CD14-positive monocyte (primary cell): Measurements from ENCODE around the gene MUC5AC. TPM values are rescaled to one million over a fixed set of nuclear protein-coding genes. Genes with fewer than 3 reads are reported as not detected.
"Not testable (repeated sequence)": the region's sequence is repeated elsewhere in the genome, so short reads cannot be mapped to it uniquely, and the experiment has no call there.

Experiments used
- DNase-seq, 3 donors: peaks; one replicate each; pipeline ENCODE4 v3.0.0-alpha.2; 2011 to 2022
- H2AFZ ChIP-seq: 2 replicates; pipeline ENCODE4 v1.6.0; 2012; ENCODE audit warnings: mild to moderate bottlenecking, low read depth, low read length, inconsistent platforms; ENCODE audit not compliant: insufficient read depth, poor library complexity, severe bottlenecking
- H3K27ac ChIP-seq, 2 donors: 1 replicate in 1 of 2; 2 replicates in 1 of 2; pipeline ENCODE4 v1.5.1; 2012 to 2013; ENCODE audit warnings: low read length in 2 of 2, control low read depth in 1 of 2, inconsistent platforms in 1 of 2, low read depth in 1 of 2, mild to moderate bottlenecking in 1 of 2
- H3K27me3 ChIP-seq, 2 donors: one replicate each; pipeline versions ENCODE4 v1.6.0 to v1.6.1; 2011 to 2013; ENCODE audit warnings: low read length in 2 of 2; ENCODE audit not compliant: control insufficient read depth in 2 of 2, insufficient read depth in 2 of 2
- H3K36me3 ChIP-seq, 2 donors: replicated peaks in 1 of 2; 1 replicate in 1 of 2; 2 replicates in 1 of 2; pipeline versions ENCODE4 v1.5.1 to v1.6.1; 2012 to 2013; ENCODE audit warnings: low read length in 2 of 2, control low read depth in 1 of 2, inconsistent platforms in 1 of 2, mild to moderate bottlenecking in 1 of 2; ENCODE audit not compliant: insufficient read depth in 2 of 2, control insufficient read depth in 1 of 2
- H3K4me1 ChIP-seq, 2 donors: 1 replicate in 1 of 2; 2 replicates in 1 of 2; pipeline versions ENCODE4 v1.5.1 to v1.6.1; 2012 to 2013; ENCODE audit warnings: low read length in 2 of 2, control low read depth in 1 of 2, inconsistent platforms in 1 of 2, mild to moderate bottlenecking in 1 of 2, moderate library complexity in 1 of 2; ENCODE audit not compliant: insufficient read depth in 2 of 2, control insufficient read depth in 1 of 2
- H3K4me2 ChIP-seq: replicated peaks from 2 replicates; pipeline ENCODE3; 2012; ENCODE audit warnings: low read length, moderate library complexity, mild to moderate bottlenecking; ENCODE audit not compliant: poor library complexity, severe bottlenecking; ENCODE audit errors: extremely low read depth
- H3K4me3 ChIP-seq, 3 experiments: fragments of 200-600 bp in 1 of 3; sonication (generic) in 1 of 3; replicated peaks in 1 of 3; 1 replicate in 2 of 3; 2 replicates in 1 of 3; pipeline ENCODE4 v1.5.1; 2011 to 2013; ENCODE audit warnings: low read length in 3 of 3, mild to moderate bottlenecking in 3 of 3, control low read depth in 2 of 3, low read depth in 2 of 3, inconsistent platforms in 1 of 3, moderate library complexity in 1 of 3
- H3K79me2 ChIP-seq: 2 replicates; pipeline ENCODE4 v1.6.0; 2012; ENCODE audit warnings: mild to moderate bottlenecking, control low read depth, inconsistent platforms, low read length, moderate library complexity; ENCODE audit not compliant: insufficient read depth
- H3K9ac ChIP-seq: 2 replicates; pipeline ENCODE4 v1.6.0; 2017; ENCODE audit warnings: low read length, mild to moderate bottlenecking; ENCODE audit not compliant: insufficient read depth, poor library complexity, severe bottlenecking
- H3K9me3 ChIP-seq, 2 donors: replicated peaks in 1 of 2; 1 replicate in 1 of 2; 2 replicates in 1 of 2; pipeline versions ENCODE4 v1.5.1 to v1.6.1; 2012 to 2013; ENCODE audit warnings: low read length in 2 of 2, control low read depth in 1 of 2; ENCODE audit not compliant: control insufficient read depth in 1 of 2, insufficient read depth in 1 of 2
- H4K20me1 ChIP-seq: 2 replicates; pipeline ENCODE4 v1.6.0; 2012; ENCODE audit warnings: mild to moderate bottlenecking, low read length, control low read depth, moderate library complexity; ENCODE audit not compliant: insufficient read depth
- H3K27ac Mint-ChIP-seq, 7 donors: one replicate each; pipeline ENCODE4 v1.8.0; 2020; ENCODE audit warnings: mild to moderate bottlenecking in 7 of 7, mixed read lengths in 7 of 7, moderate library complexity in 6 of 7, inconsistent platforms in 2 of 7
- H3K27me3 Mint-ChIP-seq, 3 donors: one replicate each; pipeline ENCODE4 v1.8.0; 2021 to 2022; ENCODE audit warnings: low read depth in 3 of 3, mild to moderate bottlenecking in 3 of 3, mixed read lengths in 3 of 3, moderate library complexity in 3 of 3, inconsistent platforms in 1 of 3
- H3K36me3 Mint-ChIP-seq, 2 donors: one replicate each; pipeline ENCODE4 v1.8.0; 2020; ENCODE audit warnings: mixed read lengths in 2 of 2, inconsistent platforms in 1 of 2, mild to moderate bottlenecking in 1 of 2
- H3K4me1 Mint-ChIP-seq: one replicate; pipeline ENCODE4 v1.8.0; 2020; ENCODE audit warnings: mild to moderate bottlenecking, mixed read lengths
- H3K4me3 Mint-ChIP-seq, 2 donors: one replicate each; pipeline ENCODE4 v1.8.0; 2020; ENCODE audit warnings: mild to moderate bottlenecking in 2 of 2, mixed read lengths in 2 of 2, moderate library complexity in 1 of 2
- H3K9me3 Mint-ChIP-seq, 7 donors: one replicate each; pipeline ENCODE4 v1.8.0; 2020 to 2022; ENCODE audit warnings: mixed read lengths in 7 of 7, mild to moderate bottlenecking in 6 of 7, moderate library complexity in 6 of 7, inconsistent platforms in 2 of 7
- CTCF ChIP-seq: fragments of 200-600 bp; IDR thresholded peaks from one replicate; pipeline ENCODE4 v1.8.0; 2022; ENCODE audit warnings: antibody characterized with exemption, mild to moderate bottlenecking
- WGBS: methylation state at CpG from one replicate; pipeline ENCODE4 v1.1.5; 2013; ENCODE audit warnings: missing lambda C conversion rate; ENCODE audit not compliant: insufficient coverage; 5-methylcytosine and 5-hydroxymethylcytosine counted together
- intact Hi-C, 2 donors: fragments of 100-400 bp; cut with micrococcal nuclease; formaldehyde crosslinking; loops; one replicate each; pipeline versions ENCODE4 v1.15.0 to v1.15.1; 2023
- polyA plus RNA-seq, 3 donors: library from polyadenylated mRNA; depleted of rRNA in 1 of 3; unstranded in 2 of 3; stranded (reverse) in 1 of 3; fragments of 300-500 nt in 2 of 3; fragments of >200 nt in 1 of 3; fragmentation: Illumina TruSeq in 2 of 3; gene quantifications; 1 replicate in 2 of 3; 2 replicates in 1 of 3; pipeline ENCODE4 v1.2.3, GENCODE V29; 2012 to 2021

MUC5AC gene
- polyA plus RNA-seq, 3 donors = not detected

GRCh38 chr11:1153951-1154493 lies 3.7 kb upstream of the MUC5AC start:
- peak in 2 of 3 donors; percentile 1 to 53 for DNase-seq

GRCh38 chr11:1154656-1155055 lies 3.1 kb upstream of the MUC5AC start:
- H3K79me2 ChIP-seq, H4K20me1 ChIP-seq, DNase-seq, intact Hi-C loops, H3K9ac ChIP-seq, H3K27me3 ChIP-seq, H2AFZ ChIP-seq, H3K9me3 Mint-ChIP-seq, H3K27ac ChIP-seq, H3K4me3 Mint-ChIP-seq, H3K36me3 Mint-ChIP-seq, H3K9me3 ChIP-seq, H3K4me2 ChIP-seq, H3K36me3 ChIP-seq, H3K4me3 ChIP-seq, H3K4me1 ChIP-seq, H3K4me1 Mint-ChIP-seq, H3K27ac Mint-ChIP-seq: not testable (repeated sequence)
- WGBS = no CpG with 5 or more reads among the region's 3 CpGs
- H3K27me3 Mint-ChIP-seq = peaks cover 1 to 12% (median 9%) of the 10 kb centered on the region in 3 donors

More at GRCh38 chr11:1153951-1154493, 3.7 kb upstream of the MUC5AC start:
- H3K79me2 ChIP-seq = no peaks in the 10 kb centered on the region
- peaks cover 0 to 4% (median 0%) of the 10 kb centered on the region in 7 donors for H3K9me3 Mint-ChIP-seq
- peaks cover 1 to 12% (median 9%) of the 10 kb centered on the region in 3 donors for H3K27me3 Mint-ChIP-seq
- H3K4me2 ChIP-seq = no peak overlapping the region
- TF ChIP-seq CTCF = no peak
- no peaks in the 10 kb centered on the region for H4K20me1 ChIP-seq
- no peaks in the 10 kb centered on the region for H3K36me3 ChIP-seq
- WGBS = 89% methylated on average over 12 of the region's 14 CpGs
- no peak overlapping the region for H3K9ac ChIP-seq
- H3K4me3 ChIP-seq = no peak overlapping the region
- no peaks in the 10 kb centered on the region for H3K36me3 Mint-ChIP-seq
- H3K27ac Mint-ChIP-seq = no peak overlapping the region
- H3K4me3 Mint-ChIP-seq = no peak overlapping the region
- H3K4me1 ChIP-seq = no peaks in the 10 kb centered on the region
- intact Hi-C loops = no loop called here
- no peak overlapping the region for H3K27ac ChIP-seq
- H3K27me3 ChIP-seq = no peaks in the 10 kb centered on the region
- no peak overlapping the region for H2AFZ ChIP-seq
- no peaks in the 10 kb centered on the region for H3K9me3 ChIP-seq
- H3K4me1 Mint-ChIP-seq = peaks cover 4% of the 10 kb centered on the region
